Cardiac muscle cell (in vitro differentiated cells and primary cell): ENCODE data around the gene TTC28. TPM values are rescaled to one million over a fixed set of nuclear protein-coding genes. Genes with fewer than 3 reads are reported as not detected.

Experiments used
- DNase-seq, 2 donors: peaks; one replicate each; pipeline versions ENCODE4 v3.0.0 to v3.0.0-alpha.2; 2010 to 2017; ENCODE audit warnings: low read depth in 1 of 2, low spot score in 1 of 2
- H3K27ac ChIP-seq: fragments of 200-600 bp; sonication (generic); 2 replicates; pipeline ENCODE4 v1.5.1; 2016
- H3K27me3 ChIP-seq: fragments of 200-600 bp; sonication (generic); 2 replicates; pipeline ENCODE4 v1.6.0; 2016; ENCODE audit warnings: control low read depth
- H3K36me3 ChIP-seq: fragments of 200-600 bp; sonication (generic); 2 replicates; pipeline ENCODE4 v1.5.1; 2016; ENCODE audit warnings: control low read depth
- H3K4me1 ChIP-seq: fragments of 200-600 bp; sonication (generic); 2 replicates; pipeline ENCODE4 v1.8.1; 2017; ENCODE audit warnings: low read depth, mild to moderate bottlenecking, mixed run types
- H3K4me3 ChIP-seq: fragments of 200-600 bp; sonication (generic); 2 replicates; pipeline ENCODE4 v1.5.1; 2016; ENCODE audit warnings: mild to moderate bottlenecking
- H3K9me3 ChIP-seq: fragments of 200-600 bp; sonication (generic); 2 replicates; pipeline ENCODE4 v1.5.1; 2017; ENCODE audit warnings: low read depth, mild to moderate bottlenecking, control low read depth
- CTCF ChIP-seq: IDR thresholded peaks from 2 replicates; pipeline ENCODE4 v1.5.1; 2012; ENCODE audit warnings: low read depth, mild to moderate bottlenecking, low read length
- polyA plus RNA-seq: library from polyadenylated mRNA; unstranded; fragments of >200 nt; fragmentation: Nextera tagmentation; extraction: Ambion mirVana; gene quantifications from 2 replicates; pipeline ENCODE4 v1.2.1, GENCODE V29; 2016
- total RNA-seq: library from RNA; depleted of rRNA; stranded (reverse); fragments of >200 nt; gene quantifications from 2 replicates; pipeline ENCODE4 v1.2.3, GENCODE V29; 2016

The TTC28 gene
- total and polyA plus RNA-seq, 2 experiments from 2014 or later, result 27.3 to 109 TPM

- TF ChIP-seq CTCF, result no peak
- Histone ChIP-seq H3K9me3 (no peaks in the 10 kb centered on the region), H3K36me3 (no peaks in the 10 kb centered on the region), H3K27me3 (no peaks in the 10 kb centered on the region), H3K4me3 (no peak overlapping the region), H3K4me1 (peaks cover 19% of the 10 kb centered on the region), H3K27ac (no peak overlapping the region)
- DNase-seq, result no peak
These were observed 244.4 kb downstream of the TTC28 start for GRCh38 chr22:28435140-28435768.

GRCh38 chr22:28430466-28431025 lies 249.1 kb downstream of the TTC28 start:
- H3K4me1 ChIP-seq, result peaks cover 19% of the 10 kb centered on the region
- no peaks in the 10 kb centered on the region for H3K36me3 ChIP-seq
- no peaks in the 10 kb centered on the region for H3K9me3 ChIP-seq
- no peak for DNase-seq
- H3K4me3 ChIP-seq, result no peak overlapping the region
- H3K27me3 ChIP-seq, result no peaks in the 10 kb centered on the region
- H3K27ac ChIP-seq, result no peak overlapping the region
- no peak for TF ChIP-seq CTCF

GRCh38 chr22:28429711-28430110 lies 249.9 kb downstream of the TTC28 start:
- no peak overlapping the region for H3K27ac ChIP-seq
- H3K4me3 ChIP-seq, result no peak overlapping the region
- H3K27me3 ChIP-seq, result no peaks in the 10 kb centered on the region
- DNase-seq, result no peak
- H3K36me3 ChIP-seq, result no peaks in the 10 kb centered on the region
- H3K4me1 ChIP-seq, result peaks cover 19% of the 10 kb centered on the region
- H3K9me3 ChIP-seq, result no peaks in the 10 kb centered on the region
- no peak for TF ChIP-seq CTCF

GRCh38 chr22:28428271-28428670 lies 251.4 kb downstream of the TTC28 start:
- Histone ChIP-seq H3K4me1 (peaks cover 16% of the 10 kb centered on the region), H3K9me3 (no peaks in the 10 kb centered on the region), H3K27ac (no peak overlapping the region), H3K27me3 (no peaks in the 10 kb centered on the region), H3K4me3 (no peak overlapping the region), H3K36me3 (no peaks in the 10 kb centered on the region)
- no peak for TF ChIP-seq CTCF
- no peak for DNase-seq

GRCh38 chr22:28426346-28427132 lies 253.1 kb downstream of the TTC28 start:
- Histone ChIP-seq H3K4me3 (no peak overlapping the region), H3K9me3 (no peaks in the 10 kb centered on the region), H3K4me1 (peaks cover 7% of the 10 kb centered on the region), H3K27me3 (no peaks in the 10 kb centered on the region), H3K27ac (peak overlapping the region; percentile 33), H3K36me3 (no peaks in the 10 kb centered on the region)
- peak in 1 of 2 donors; percentile 66 for DNase-seq
- no peak for TF ChIP-seq CTCF
